ENCODE measurements around the gene TRIM24.
"Not testable (repeated sequence)": the region's sequence is repeated elsewhere in the genome, so short reads cannot be mapped to it uniquely, and the experiment has no call there.

Gene TRIM24

DNA sequence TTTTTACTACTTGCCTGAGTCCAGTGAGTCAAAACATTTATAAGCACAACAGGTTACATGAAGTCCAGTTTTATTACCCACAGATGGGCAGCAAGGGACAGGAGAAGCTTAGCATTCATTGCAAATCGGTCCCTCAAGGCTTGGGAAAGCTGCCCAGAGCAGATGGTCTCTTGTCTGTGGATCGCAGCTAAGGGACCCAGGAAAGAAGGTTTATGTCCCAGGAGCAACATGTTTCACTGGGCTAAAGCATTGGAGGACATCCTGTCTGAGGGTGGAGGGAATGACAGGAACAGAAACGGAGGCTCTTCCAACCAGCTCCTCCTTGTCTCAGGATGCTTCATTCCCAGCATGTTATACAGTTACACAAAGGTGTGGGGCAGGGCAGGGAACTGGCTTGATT lies 39.3 kb downstream of the TRIM24 start:
- no peak for DNase-seq

DNA sequence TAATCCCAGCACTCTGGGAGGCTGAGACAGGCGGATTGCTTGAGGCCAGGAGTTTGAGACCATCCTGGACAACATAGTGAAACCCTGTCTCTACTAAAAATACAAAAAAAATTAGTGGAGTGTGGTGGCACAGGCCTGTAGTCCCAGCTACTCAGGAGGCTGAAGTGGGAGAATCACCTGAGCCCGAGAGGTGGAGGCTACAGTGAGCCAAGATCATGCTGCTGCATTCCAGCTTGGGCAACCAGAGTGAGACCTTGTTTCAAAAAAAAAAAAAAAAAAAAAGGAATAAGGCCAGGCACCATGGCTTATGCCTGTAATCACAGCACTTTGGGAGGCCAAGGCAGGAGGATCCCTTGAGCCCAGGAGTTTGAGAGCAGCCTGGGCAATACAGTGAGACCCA lies 40.2 kb downstream of the TRIM24 start:
- DNase-seq = not testable (repeated sequence)

DNA sequence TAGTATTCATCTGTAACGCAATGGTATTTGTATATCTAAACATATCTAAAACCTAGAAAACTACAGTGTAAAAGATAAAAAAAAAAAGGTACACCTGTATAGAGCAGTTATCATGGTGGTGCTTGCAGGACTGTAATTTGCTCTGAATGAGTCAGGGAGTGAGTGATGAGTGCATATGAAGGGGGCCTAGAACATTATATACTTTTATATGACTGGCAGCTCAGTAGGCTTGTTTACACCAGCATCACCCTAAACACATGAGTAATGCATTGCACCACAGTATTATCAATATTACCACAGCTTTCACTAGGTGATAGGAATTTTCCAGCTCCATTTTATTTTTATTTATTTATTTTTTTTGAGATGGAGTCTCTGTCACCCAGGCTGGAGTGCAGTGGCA lies 40.8 kb downstream of the TRIM24 start:
- DNase-seq = no peak

DNA sequence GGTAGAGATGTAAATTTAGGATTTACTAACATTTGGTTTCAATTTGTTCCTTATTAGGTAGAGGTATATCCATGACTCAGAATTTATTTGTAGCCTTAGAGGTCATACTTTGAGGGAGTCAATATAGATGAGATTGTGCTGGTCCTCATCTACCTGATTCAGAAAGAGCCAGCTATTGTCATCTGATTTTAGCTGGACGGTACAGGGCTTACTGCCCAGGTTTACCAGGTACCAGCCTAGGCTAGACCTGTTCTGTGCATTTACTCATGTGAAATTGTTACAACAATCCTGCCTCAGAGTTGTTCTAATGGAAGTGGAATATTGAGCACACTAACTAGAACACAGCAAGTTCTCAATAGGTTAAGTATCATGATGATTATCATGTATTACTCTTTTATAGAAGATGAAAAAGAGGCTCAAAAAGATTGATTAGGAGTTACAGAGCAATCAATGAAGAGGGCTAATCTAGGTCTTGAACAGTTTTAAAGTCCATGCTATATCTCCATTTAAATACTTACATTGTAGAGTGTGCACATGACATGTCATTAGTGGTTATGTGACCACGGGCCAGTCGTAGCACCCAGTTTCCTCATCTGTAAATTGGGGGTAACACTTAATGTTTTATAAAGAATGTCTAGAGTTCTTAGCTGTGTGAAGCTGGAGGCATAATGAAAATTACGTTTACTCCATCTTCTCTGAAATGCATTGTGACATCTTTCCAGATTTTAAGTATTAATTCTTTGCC lies 42.1 kb downstream of the TRIM24 start:
- DNase-seq = no peak

DNA sequence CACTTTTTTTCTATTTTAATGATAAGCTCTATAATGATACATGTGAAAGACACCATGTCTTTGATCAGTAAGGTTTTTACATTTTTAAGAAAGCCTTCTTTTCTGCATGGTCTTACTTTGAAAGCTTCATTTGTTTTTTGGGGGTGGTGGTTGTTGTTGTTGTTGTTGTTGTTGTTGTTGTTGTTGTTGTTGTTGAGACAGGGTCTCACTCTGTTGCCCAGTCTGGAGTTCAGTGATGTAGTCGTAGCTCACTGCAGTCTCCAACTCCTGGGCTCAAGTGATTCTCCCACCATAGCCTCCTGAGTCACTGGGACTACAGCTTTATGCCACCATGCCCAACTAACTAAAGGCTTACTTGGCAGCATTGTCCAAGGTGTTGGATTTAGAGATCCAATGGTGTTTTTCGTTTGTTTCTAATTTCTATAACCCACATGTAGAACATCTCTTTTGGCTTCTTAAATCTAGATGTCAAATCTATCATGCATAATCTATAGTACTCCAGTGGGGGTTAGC lies 45.4 kb downstream of the TRIM24 start:
- DNase-seq = no peak

DNA sequence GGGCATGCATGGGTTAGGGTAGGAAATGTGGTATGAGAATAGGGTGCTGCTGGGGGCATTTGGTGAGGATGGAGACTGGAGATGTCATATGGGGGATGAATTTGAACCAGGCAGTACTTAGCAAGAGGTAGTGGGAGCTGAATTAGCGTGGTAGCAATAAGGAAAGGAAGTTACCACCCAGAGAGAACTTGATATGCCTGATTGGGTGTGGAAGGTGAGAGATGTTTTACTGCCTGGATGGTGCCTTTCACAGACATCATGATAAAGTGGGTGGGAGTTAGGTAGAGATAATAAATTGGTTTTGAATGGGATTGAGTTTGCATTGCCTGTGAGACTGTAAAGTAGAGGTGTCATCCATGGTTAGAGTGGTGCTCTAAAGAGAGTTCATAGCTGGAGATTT lies 46.7 kb downstream of the TRIM24 start:
- no peak for DNase-seq

DNA sequence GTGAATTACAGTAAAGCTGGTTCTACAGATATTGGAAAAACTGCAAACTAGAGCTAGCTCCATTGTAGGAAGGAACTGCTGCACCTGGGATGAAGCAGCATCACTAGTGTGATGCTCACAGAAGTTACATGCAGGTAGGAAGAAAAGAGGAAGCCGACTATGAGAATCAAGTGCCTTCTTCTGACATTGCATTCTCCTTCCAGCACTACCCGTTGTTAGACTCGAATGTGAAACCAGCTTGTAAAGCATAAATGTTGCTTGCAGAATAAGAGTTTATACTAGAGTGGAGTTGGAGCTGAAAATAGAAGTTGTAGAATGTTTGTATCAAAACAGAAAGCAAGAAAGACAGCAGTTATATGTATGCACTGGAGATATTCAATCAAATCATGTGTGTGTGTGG lies 49.9 kb downstream of the TRIM24 start:
- DNase-seq = no peak

DNA sequence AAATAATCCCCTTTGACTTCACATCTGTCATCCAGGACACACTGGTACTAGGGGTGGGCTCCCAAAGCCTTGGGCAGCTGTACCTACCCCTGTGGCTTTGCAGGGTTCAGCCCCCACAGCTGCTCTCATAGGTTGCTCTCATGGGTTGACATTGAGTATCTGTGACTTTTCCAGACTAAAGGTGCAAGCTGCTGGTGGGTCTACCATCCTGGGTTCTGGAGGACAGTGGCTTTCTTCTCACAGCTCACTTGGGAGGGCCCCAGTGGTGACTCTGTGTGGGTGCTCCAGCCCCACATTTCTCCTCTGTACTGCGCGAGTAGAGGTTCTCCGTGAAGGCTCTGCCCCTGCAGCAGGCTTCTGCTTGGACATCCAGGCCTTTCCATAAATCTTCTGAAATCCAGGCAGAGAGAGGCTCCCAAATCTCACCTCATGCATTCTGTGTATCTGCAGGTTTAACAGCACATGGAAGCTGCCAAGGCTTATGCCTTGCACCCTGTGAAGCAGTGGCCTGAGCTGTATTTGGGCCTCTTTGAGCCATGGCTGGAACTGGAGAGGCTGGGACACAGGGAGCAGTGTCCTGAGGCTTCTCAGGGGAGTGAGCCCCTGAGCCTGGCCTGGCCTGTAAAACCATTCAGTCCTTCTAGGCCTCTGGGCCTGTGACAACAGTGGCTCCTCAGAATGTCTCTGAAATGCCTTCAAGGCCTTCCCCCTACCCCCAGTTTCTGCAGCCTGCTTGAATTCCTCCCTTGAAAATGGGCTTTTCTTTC lies 52.2 kb downstream of the TRIM24 start:
- DNase-seq = no peak

DNA sequence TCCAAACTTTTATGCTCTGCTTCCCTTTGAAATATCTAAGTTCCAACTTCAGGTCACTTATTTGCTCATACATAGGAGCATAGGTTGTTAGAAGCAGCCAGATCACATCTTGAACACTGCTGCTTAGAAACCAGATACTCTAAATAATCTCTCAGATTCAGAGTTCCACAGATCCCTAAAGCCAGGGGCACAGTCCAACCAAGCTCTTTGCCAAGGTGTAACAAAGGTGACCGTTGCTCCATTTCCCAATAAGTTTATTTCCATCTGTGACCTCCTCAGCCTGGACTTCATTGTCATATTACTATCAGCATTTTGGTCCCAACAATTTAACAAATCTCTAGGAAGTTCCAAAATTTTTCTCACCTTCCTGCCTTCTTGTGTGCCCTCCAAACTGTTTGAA lies 52.8 kb downstream of the TRIM24 start:
- no peak for DNase-seq

DNA sequence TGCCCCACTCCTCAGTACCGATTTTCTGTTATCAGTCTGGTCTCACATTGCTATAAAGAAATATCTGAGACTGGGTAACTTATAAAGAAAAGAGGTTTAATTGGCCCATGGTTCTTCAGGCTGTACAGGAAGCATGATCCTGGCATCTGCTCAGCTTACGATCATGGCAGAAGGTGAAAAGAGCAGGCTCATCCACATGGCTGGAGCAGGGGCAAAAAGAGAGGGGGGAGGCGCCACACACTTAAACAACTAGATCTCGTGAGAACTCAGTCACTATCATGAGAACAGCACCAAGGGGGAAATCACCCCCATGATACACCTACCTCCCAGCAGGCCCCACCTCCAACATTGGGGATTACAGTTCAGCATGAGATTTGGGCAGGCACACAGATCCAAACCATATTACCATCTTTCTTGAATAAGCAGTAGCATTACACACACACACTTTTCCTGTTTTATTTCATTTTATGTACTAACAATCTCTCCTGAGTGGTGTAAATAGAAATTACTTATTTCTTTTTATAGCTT lies 53.3 kb downstream of the TRIM24 start:
- no peak for DNase-seq

DNA sequence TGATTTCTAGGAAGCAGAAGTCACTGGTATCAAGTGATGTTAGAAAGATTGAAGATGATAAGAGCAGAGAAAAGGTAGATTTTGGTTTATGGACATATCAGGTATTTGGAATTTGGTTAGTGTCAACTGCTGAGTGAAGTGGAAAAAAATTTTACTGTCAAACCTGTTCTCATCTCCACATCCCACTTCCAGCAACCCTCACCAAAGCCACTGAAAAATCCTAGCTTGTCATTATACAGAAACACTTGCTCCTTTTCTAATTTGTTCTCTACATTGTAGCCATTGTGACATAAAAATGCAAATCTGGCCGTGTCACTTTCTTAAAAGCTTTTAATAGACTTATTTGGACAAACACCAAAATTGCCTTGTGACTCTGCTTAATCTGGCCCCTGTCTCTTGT lies 54.0 kb downstream of the TRIM24 start:
- no peak for DNase-seq

DNA sequence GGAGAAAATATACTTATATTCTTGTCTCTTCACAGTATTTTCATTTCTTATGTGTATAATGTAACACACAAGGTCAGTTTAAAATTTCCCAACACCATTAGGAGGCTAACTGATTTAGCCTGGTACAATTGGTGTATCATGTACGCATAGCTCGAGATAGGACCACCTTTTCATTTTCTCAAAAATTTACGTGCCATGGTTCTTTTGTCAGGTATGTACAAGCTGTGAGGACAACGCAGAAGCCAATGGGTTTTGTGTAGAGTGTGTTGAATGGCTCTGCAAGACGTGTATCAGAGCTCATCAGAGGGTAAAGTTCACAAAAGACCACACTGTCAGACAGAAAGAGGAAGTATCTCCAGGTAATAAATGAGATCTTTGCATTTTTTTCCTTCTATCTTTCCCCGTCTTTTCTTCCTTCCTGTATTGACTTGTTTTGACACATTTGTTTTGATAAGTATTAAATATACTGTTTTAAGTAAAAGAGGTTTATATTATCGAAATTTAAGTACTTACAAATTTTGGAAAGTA lies 55.0 kb downstream of the TRIM24 start:
- no peak for DNase-seq

DNA sequence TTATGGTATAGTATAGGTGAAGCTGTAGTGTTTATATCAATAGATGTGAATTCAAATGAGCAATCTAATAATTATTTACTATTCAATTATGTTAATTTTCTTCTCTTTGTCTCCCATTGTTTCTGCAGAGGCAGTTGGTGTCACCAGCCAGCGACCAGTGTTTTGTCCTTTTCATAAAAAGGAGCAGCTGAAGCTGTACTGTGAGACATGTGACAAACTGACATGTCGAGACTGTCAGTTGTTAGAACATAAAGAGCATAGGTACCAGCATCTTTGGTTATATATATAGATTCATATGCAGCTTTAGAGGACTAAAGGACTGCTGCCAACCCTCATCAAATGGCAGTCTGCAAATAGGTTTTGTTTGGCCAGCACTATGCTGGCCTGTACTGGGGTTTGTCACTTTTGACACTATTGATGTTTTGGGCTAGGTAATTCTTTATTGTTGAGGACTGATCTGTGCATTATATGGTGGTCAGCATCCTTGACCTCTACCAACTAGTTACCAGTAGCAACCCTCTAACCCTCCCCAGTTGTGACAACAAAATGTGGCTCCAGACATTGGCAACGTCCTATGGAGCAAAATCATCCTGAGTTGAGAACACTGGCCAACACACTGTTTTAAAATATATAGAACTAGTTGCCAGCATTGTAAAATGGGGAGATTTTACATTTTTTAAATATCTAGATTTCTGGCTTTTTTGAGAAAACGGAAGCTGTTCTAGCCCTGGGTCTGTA lies 59.2 kb downstream of the TRIM24 start:
- DNase-seq = no peak

DNA sequence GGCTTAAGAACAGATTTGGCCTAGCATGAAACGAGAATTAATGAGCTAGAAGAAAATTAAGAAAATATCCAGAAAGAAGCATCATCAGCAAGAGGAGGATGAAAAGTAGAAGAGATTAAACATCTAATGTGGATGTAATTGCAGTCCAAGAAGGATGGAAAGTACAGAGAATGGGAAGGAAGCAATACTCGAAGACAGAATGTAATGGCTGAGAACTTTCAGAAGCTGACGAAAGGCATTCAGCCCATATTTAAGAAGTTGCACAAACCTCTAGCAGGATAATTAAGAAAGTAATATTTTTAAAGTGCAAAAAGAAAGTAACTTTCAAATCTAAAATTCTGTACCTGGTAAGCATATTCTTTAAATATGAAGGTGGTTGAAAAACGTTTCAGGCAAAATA lies 60.7 kb downstream of the TRIM24 start:
- DNase-seq = no peak

DNA sequence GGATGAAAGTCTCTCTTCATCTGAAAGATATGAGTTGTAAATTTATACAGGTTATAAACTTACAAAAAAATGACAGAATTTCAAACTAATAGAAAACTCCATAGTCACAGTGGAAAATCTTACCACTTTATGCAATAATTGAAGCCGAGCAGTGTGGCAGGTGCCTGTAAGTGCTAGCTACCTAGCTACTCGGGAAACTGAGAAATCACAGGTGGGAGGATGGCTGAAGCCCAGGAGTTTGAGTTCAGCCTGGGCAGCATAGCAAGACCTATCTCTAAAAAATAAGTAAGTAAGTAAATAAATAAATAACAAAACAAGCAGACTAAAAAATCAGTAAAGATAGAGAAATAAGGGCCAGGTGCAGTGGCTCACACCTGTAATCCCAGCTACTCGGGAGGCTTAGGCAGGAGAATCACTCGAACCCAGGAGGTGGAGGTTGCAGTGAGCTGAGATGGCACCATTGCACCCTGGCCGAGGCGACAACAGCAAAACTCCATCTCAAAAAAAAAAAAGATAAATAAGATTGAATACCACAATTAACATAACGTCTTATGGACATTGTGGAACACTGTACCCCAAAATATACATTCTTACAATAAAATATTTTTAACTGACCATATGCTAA lies 61.9 kb downstream of the TRIM24 start:
- no peak for DNase-seq

DNA sequence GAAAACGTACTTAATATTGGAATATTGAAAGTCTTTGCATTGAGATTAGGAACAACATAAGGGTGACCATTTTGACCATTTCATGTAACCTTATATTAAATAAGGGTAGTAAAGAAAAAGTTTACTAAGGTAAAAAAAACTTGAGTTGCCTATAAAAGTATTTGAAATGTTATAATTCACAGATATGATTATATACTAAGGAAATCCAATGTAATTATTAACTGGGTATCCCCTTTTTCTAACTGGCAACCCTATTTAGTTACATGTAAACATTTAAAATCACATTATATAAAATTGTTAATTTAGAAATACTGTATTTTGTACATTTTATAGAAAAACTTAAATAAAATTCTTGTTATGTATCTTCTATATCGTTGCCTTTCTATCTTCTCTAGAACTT lies 64.2 kb downstream of the TRIM24 start:
- DNase-seq = no peak

DNA sequence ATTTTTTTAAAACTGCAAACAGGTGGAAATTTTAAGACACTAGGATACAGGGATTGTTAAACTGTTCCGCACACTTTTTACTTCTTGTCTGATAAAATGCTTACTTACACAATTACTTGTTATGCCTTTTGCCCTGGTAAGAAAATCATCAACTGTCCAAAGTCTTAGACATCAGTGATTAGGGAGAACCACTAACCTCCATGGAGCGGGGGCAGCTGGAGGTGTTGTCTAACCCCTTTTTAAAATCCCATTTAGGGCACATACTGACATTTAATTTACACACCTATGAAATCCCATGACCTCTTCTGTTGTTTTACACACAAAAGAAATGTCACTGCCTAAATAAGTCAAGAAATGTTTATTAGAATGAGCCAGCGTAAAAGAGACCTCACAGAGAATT lies 65.7 kb downstream of the TRIM24 start:
- DNase-seq = no peak

DNA sequence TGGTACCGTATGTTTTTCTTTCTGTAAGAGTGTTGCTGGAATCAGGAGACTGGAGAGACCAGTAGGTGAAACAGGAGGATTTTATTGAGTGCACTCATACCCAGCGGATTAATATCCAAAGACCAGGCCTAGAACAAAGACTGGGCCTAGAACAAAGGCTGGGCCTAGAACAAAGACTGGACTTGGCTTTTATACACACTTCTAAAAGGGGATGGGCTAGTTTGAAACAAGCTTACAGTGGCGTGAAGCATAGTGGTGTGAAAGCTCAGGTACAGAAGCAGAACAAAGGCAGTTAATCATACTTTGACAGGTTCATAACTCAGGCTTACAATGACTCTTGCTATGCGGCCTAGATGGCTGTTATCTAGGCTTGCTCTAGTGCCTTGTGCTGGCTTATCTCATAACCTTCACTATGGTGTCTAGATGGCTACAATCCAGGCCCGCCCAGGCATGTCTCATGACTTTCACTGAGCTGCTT lies 67.7 kb downstream of the TRIM24 start:
- DNase-seq = no peak

DNA sequence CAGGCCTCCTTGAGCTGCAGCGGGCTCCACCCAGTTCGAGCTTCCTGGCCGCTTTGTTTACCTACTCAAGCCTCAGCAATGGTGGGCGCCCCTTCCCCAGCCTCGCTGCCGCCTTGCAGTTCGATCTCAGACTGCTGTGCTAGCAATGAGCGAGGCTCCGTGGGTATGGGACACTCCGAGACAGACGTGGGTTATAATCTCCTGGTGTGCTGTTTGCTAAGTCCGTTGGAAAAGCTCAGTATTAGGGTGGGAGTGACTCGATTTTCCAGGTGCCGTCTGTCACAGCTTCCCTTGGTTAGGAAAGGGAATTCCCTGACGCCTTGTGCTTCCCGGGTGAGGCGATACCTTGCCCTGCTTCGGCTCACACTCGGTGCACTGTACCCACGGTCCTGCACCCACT lies 76.8 kb downstream of the TRIM24 start:
- not testable (repeated sequence) for DNase-seq

DNA sequence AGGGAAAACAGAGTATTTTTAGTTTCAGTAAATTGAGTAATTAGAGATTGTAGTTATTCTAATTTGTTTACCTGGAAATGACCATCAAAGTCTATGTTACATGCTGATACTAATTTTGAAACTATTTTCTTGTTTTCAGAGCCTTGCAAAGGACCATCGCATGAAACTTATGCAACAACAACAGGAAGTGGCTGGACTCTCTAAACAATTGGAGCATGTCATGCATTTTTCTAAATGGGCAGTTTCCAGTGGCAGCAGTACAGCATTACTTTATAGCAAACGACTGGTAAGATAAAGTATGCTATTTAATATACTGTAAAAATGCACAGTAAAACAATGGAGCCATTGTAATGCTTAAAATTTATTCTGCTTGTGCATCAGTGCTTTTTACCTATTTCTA lies 78.5 kb downstream of the TRIM24 start:
- no peak for DNase-seq

DNA sequence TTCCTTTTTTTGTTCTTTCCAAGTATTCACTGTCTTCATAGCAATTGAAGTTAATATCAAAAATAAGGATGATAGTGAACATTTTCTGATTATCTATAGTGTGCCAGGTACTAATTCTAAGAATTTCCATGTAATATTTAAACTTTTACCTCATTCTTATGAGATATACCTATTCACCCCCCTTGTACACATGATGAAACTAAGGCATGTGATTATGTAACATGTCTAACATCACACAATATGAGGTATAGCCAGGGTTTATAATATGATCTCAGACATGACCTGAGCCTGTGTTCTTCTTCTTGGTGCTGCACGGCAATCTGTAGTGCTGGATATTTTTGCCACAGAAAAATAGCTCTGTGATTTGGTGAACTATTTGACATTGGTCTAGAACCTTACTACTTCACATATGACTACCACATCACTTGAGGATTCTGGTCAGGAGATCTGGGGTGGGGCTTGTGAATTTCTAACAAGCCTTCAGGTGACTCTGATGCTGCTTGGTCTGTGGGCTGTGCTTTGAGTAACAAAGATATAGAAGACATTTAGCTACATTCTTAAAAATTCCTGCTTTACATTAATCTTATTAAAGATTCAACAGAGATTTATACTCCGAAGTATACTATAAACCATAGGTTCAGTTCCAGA lies 79.1 kb downstream of the TRIM24 start:
- DNase-seq = no peak

DNA sequence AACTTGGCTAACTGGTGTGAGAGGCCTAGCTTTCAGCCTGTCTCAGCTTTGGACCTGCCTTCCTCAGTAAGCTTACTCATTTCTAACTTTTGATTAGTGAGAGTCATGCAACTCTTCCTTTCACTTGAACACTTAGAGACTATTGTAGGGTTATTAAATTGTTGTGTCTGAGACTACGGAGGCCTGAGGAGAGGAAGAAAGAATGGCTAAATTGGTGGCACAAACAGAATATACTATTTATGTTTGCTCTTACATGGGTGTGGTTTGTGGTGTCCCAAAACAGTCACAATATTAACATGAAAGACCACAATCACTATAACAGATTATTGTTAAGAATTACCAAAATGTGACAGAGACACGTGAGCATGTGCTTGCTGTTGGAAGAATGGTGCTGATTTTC lies 82.1 kb downstream of the TRIM24 start:
- no peak for DNase-seq

Data from stimulated activated CD4-positive, alpha-beta T cell treated with anti-CD3 and anti-CD28 coated beads, Interleukin-4, amount 100 ng/mL, for 1 hour (primary cell).